ENCODE measurements around the gene CAMSAP3. TPM values are rescaled to one million over a fixed set of nuclear protein-coding genes. Genes with fewer than 3 reads are reported as not detected.
A peak's percentile ranks its signal among the peaks of the same experiment; 100 is the strongest.

Gene CAMSAP3
- total RNA-seq, 6 experiments from 2014 or later: 21.8 to 31.9 (median 23.4) TPM

- Histone ChIP-seq H3K4me1 (no peaks in the 10 kb centered on the region), H3K9me3 (no peaks in the 10 kb centered on the region), H3K4me3 (no peak overlapping the region), H3K27me3 (no peaks in the 10 kb centered on the region), H3K36me3 (peaks cover 0 to 8% (median 4%) of the 10 kb centered on the region in 4 donors), H3K27ac (no peak overlapping the region)
- 96% methylated on average over 28 of the region's 36 CpGs for WGBS (ENCODE audit: insufficient coverage, low coverage, low lambda C conversion rate, missing lambda C conversion rate)
- DNase-seq (no peak), ATAC-seq (no peak)
- intact Hi-C loops (cut with DNase I): no loop called here
- TF ChIP-seq, protein P1, sequence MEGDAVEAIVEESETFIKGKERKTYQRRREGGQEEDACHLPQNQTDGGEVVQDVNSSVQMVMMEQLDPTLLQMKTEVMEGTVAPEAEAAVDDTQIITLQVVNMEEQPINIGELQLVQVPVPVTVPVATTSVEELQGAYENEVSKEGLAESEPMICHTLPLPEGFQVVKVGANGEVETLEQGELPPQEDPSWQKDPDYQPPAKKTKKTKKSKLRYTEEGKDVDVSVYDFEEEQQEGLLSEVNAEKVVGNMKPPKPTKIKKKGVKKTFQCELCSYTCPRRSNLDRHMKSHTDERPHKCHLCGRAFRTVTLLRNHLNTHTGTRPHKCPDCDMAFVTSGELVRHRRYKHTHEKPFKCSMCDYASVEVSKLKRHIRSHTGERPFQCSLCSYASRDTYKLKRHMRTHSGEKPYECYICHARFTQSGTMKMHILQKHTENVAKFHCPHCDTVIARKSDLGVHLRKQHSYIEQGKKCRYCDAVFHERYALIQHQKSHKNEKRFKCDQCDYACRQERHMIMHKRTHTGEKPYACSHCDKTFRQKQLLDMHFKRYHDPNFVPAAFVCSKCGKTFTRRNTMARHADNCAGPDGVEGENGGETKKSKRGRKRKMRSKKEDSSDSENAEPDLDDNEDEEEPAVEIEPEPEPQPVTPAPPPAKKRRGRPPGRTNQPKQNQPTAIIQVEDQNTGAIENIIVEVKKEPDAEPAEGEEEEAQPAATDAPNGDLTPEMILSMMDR (IDR thresholded peaks at IDR 0.05): no peak
- TF ChIP-seq POLR2A (IDR thresholded peaks at IDR 0.05): no peak
These were observed 46.1 kb upstream of the CAMSAP3 start for GRCh38 chr19:7549429-7550148.

DNA sequence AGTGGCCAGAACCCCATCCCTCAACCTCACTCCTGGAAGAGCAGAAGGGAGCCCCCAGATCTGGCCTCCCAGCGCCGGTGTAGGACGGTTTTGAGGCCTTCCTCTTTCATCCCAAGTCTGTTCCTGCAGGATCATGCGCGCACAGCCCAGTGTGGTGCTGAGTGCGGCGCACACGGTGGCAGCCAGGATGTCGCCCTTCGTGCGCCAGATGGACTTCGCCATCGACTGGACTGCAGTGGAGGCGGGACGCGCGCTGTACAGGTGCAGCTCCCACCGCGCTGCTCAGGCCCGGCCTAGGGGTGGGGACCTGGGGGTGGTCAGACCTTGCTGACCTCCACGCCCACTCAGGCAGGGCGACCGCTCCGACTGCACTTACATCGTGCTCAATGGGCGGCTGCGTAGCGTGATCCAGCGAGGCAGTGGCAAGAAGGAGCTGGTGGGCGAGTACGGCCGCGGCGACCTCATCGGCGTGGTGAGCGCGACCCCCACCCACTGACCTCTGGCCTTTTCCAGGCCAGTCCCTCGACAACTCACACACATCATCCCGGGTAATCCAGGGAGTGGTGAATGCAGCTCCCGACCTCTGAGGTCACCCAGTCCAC is 45.4 kb upstream of the CAMSAP3 start:
- Histone ChIP-seq H3K4me3 (no peak overlapping the region), H3K27ac (no peak overlapping the region), H3K36me3 (peaks cover 0 to 9% (median 5%) of the 10 kb centered on the region in 4 donors), H3K27me3 (no peaks in the 10 kb centered on the region), H3K9me3 (no peaks in the 10 kb centered on the region), H3K4me1 (no peaks in the 10 kb centered on the region)
- TF ChIP-seq, protein P1 (IDR thresholded peaks at IDR 0.05): no peak
- TF ChIP-seq POLR2A (IDR thresholded peaks at IDR 0.05): no peak
- peak in 1 of 4 donors; percentile 2 for ATAC-seq
- intact Hi-C loops (cut with DNase I): no loop called here
- peak in 2 of 3 donors; percentile 48 to 60 for DNase-seq
- 97% methylated on average over 23 of the region's 41 CpGs for WGBS (ENCODE audit: insufficient coverage, low coverage, low lambda C conversion rate, missing lambda C conversion rate)

DNA sequence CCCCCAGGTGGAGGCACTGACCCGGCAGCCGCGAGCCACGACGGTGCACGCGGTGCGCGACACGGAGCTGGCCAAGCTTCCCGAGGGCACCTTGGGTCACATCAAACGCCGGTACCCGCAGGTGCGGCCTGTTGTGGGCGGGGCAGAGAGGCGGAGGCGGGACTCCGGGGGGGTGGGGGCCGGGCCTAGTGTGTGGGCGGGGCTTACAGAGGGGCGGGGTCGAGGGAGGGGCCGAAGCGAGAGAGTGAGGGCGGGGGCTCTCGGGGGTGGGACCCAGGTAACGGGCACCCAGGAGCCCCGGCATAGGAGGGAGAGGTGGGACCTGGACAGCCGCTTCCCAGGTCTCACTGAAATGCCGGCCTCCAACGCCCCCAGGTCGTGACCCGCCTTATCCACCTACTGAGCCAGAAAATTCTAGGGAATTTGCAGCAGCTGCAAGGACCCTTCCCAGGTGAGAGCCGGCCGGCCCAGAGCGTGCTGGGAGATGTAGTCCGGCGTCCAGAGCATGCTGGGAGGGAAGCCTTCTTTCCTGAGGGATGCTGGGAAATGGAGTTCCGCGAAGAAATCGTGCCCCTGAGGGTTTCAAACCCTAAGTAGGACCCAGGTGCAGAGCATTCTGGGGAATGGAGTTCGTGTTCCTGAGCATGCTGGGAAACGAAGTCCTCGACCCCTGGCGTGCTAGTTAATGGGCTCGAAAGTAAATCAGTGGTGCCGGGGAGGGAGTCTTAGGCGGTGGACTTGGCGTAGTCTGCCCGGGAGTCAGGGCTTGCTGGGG is 44.5 kb upstream of the CAMSAP3 start:
- ATAC-seq (peak; percentile 84 to 96 (median 86)), DNase-seq (peak in 2 of 3 donors; percentile 77 to 88)
- 48% methylated on average over 17 of the region's 51 CpGs for WGBS (ENCODE audit: insufficient coverage, low coverage, low lambda C conversion rate, missing lambda C conversion rate)
- Histone ChIP-seq H3K4me1 (no peaks in the 10 kb centered on the region), H3K4me3 (peak overlapping the region in 2 of 3 donors; percentile 25 to 61), H3K27ac (no peak overlapping the region), H3K27me3 (no peaks in the 10 kb centered on the region), H3K9me3 (no peaks in the 10 kb centered on the region), H3K36me3 (peaks cover 0 to 11% (median 5%) of the 10 kb centered on the region in 4 donors)
- intact Hi-C loops (cut with DNase I): no loop called here
- TF ChIP-seq POLR2A (IDR thresholded peaks at IDR 0.05): no peak
- TF ChIP-seq, protein P1 (IDR thresholded peaks at IDR 0.05): no peak

GRCh38 chr19:7552781-7553180 is 42.9 kb upstream of the CAMSAP3 start:
- Histone ChIP-seq H3K4me1 (no peaks in the 10 kb centered on the region), H3K27me3 (no peaks in the 10 kb centered on the region), H3K4me3 (no peak overlapping the region), H3K9me3 (no peaks in the 10 kb centered on the region), H3K36me3 (peaks cover 0 to 26% (median 7%) of the 10 kb centered on the region in 4 donors), H3K27ac (no peak overlapping the region)
- no peak for DNase-seq
- ATAC-seq: no peak
- TF ChIP-seq, protein P1 (IDR thresholded peaks at IDR 0.05): no peak
- TF ChIP-seq POLR2A (IDR thresholded peaks at IDR 0.05): no peak
- intact Hi-C loops (cut with DNase I): no loop called here
- WGBS (ENCODE audit: insufficient coverage, low coverage, low lambda C conversion rate, missing lambda C conversion rate): 44% methylated on average over 2 of the region's 2 CpGs
